Fibroblast of skin of left biceps (primary cell): ENCODE results near the gene NFE2L1.
"Not testable (repeated sequence)": the region's sequence is repeated elsewhere in the genome, so short reads cannot be mapped to it uniquely, and the experiment has no call there.

Experiments
- DNase-seq, 2 experiments: peaks; one replicate each; pipeline ENCODE4 v3.0.0-alpha.2; 2013; ENCODE audit warnings: low read depth in 2 of 2

Gene NFE2L1

GRCh38 chr17:48067808-48068207 is 19.6 kb downstream of the NFE2L1 start:
- not testable (repeated sequence) for DNase-seq

GRCh38 chr17:48068491-48068961 is 20.4 kb downstream of the NFE2L1 start:
- DNase-seq = no peak

GRCh38 chr17:48070195-48070594 is 22.0 kb downstream of the NFE2L1 start:
- DNase-seq = no peak

GRCh38 chr17:48071654-48072053 is 23.5 kb downstream of the NFE2L1 start:
- DNase-seq = no peak

- DNase-seq = not testable (repeated sequence)
These were observed 24.7 kb downstream of the NFE2L1 start for GRCh38 chr17:48072811-48073210.

GRCh38 chr17:48073566-48074094 is 25.5 kb downstream of the NFE2L1 start:
- DNase-seq = not testable (repeated sequence)

- peak in 1 of 2 experiments; percentile 46 for DNase-seq
These were observed 26.3 kb downstream of the NFE2L1 start for GRCh38 chr17:48074322-48075081.

GRCh38 chr17:48077152-48077551 is 29.0 kb downstream of the NFE2L1 start:
- DNase-seq = not testable (repeated sequence)

- DNase-seq = no peak
These were observed 33.7 kb downstream of the NFE2L1 start for GRCh38 chr17:48081858-48082257.

- no peak for DNase-seq
These were observed 36.8 kb downstream of the NFE2L1 start for GRCh38 chr17:48084932-48085331.

- no peak for DNase-seq
These were observed 45.3 kb downstream of the NFE2L1 start for GRCh38 chr17:48093341-48094045.

- DNase-seq = no peak
These were observed 47.5 kb downstream of the NFE2L1 start for GRCh38 chr17:48095611-48096010.

- peak; percentile 28 to 30 for DNase-seq
These were observed 52.0 kb downstream of the NFE2L1 start for GRCh38 chr17:48100160-48100559.

GRCh38 chr17:48100591-48101011 is 52.4 kb downstream of the NFE2L1 start:
- peak in 1 of 2 experiments; percentile 13 for DNase-seq

GRCh38 chr17:48101012-48101720 is 53.0 kb downstream of the NFE2L1 start, which contains the start of gene CBX1:
Gene CBX1, minus strand, starts transcription at chr17:48101478. Its CDS starts 24,474 bp downstream, at chr17:48077004.
- peak; percentile 84 to 85 for DNase-seq

GRCh38 chr17:48102043-48102750 is 54.0 kb downstream of the NFE2L1 start:
- DNase-seq = no peak

GRCh38 chr17:48102798-48103715 is 54.9 kb downstream of the NFE2L1 start:
- no peak for DNase-seq

GRCh38 chr17:48104440-48104839 is 56.3 kb downstream of the NFE2L1 start:
- no peak for DNase-seq

- no peak for DNase-seq
These were observed 58.6 kb downstream of the NFE2L1 start for GRCh38 chr17:48106802-48107136.
